Measurements from ENCODE around the gene PDCD5.

DNA sequence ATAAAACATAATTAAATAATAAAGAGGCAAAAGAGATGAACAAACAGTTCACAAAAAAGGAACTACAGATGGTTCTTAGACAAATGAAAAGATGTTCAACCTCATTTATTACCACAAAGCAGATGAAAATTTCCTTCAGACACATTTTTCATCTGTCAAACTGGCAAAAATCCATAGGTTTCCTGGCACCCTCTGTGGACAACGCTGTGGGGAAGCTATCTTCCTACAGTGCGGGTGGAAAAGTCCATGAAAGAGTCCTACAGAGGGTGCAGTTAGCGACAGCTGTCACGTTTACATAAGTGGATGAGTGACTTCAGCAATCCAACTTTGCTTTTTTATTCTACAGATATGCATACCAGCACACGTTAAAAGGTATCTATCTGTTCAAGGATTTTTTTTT is 30.3 kb upstream of the PDCD5 start:
- no peak for TF ChIP-seq EZH2 (IDR thresholded peaks at IDR 0.05)
- no peak for TF ChIP-seq POLR2AphosphoS5 (IDR thresholded peaks at IDR 0.05; ENCODE audit: borderline replicate concordance, low read depth, low read length)
- TF ChIP-seq FOXP2 (optimal IDR thresholded peaks at IDR 0.05; ENCODE audit: control extremely low read depth, extremely low read length, insufficient read depth) = no peak

All from SK-N-MC (cell line).